ENCODE measurements around the gene RAP2A.

GRCh38 chr13:97459215-97459777 lies 25.3 kb downstream of the RAP2A start:
- no peak for TF ChIP-seq CTCF (IDR thresholded peaks at IDR 0.05; ENCODE audit: poor library complexity)
- no peak for TF ChIP-seq EZH2 (IDR thresholded peaks at IDR 0.05; ENCODE audit: borderline replicate concordance)

Measured in hepatocyte (in vitro differentiated cells).